ENCODE data around the gene FAM76A.

- TF ChIP-seq CTCF (IDR thresholded peaks at IDR 0.05), result no peak
- TF ChIP-seq POLR2A (IDR thresholded peaks at IDR 0.05), result no peak
These were observed 57.2 kb downstream of the FAM76A start for GRCh38 chr1:27782950-27783349.
